Measurements from ENCODE around the gene SCNN1G.

Gene SCNN1G

GRCh38 chr16:23256440-23256839 lies 73.9 kb downstream of the SCNN1G start:
- DNase-seq: no peak

- DNase-seq: no peak
These were observed 75.1 kb downstream of the SCNN1G start for GRCh38 chr16:23257682-23258081.

- DNase-seq: no peak
These were observed 76.3 kb downstream of the SCNN1G start for GRCh38 chr16:23258919-23259237.

All from CD4-positive, alpha-beta T cell treated with Interleukin-1 beta for 1 hour (primary cell).